GM18505 (cell line): ENCODE measurements around the gene TMEM202.
"Not testable (repeated sequence)": the region's sequence is repeated elsewhere in the genome, so short reads cannot be mapped to it uniquely, and the experiment has no call there.

Source experiments
- ATAC-seq: cut with Tn5 transposase; IDR thresholded peaks from one replicate; pipeline ENCODE4 v1.9.1; 2021; ENCODE audit not compliant: unreplicated experiment
- POLR2A ChIP-seq: IDR thresholded peaks from 4 replicates; pipeline ENCODE4 v1.6.1; 2011; ENCODE audit warnings: borderline replicate concordance; ENCODE audit not compliant: insufficient read depth, insufficient read length; ENCODE audit errors: extremely low read depth

TMEM202 gene

GRCh38 chr15:72420576-72420975 lies 22.5 kb downstream of the TMEM202 start:
- TF ChIP-seq POLR2A = no peak

GRCh38 chr15:72421484-72421883 lies 23.4 kb downstream of the TMEM202 start:
- no peak for TF ChIP-seq POLR2A

More at GRCh38 chr15:72420576-72420975, 22.5 kb downstream of the TMEM202 start:
- ATAC-seq = no peak

GRCh38 chr15:72423256-72423655 lies 25.2 kb downstream of the TMEM202 start:
- no peak for TF ChIP-seq POLR2A
- no peak for ATAC-seq

More at GRCh38 chr15:72421484-72421883, 23.4 kb downstream of the TMEM202 start:
- ATAC-seq = no peak

GRCh38 chr15:72426753-72427152 lies 28.6 kb downstream of the TMEM202 start:
- no peak for TF ChIP-seq POLR2A

GRCh38 chr15:72437650-72438316 lies 39.7 kb downstream of the TMEM202 start:
- ATAC-seq = no peak
- no peak for TF ChIP-seq POLR2A

More at GRCh38 chr15:72426753-72427152, 28.6 kb downstream of the TMEM202 start:
- no peak for ATAC-seq

- not testable (repeated sequence) for ATAC-seq
Measured at GRCh38 chr15:72442848-72443247, 44.7 kb downstream of the TMEM202 start.

GRCh38 chr15:72445426-72445825 lies 47.3 kb downstream of the TMEM202 start:
- no peak for TF ChIP-seq POLR2A
- ATAC-seq = no peak

- no peak for ATAC-seq
- no peak for TF ChIP-seq POLR2A
Measured at GRCh38 chr15:72450805-72451204, 52.7 kb downstream of the TMEM202 start.

- TF ChIP-seq POLR2A = no peak
Measured at GRCh38 chr15:72451224-72451623, 53.1 kb downstream of the TMEM202 start.

GRCh38 chr15:72456684-72457083 lies 58.6 kb downstream of the TMEM202 start:
- no peak for ATAC-seq
- TF ChIP-seq POLR2A = no peak

More at GRCh38 chr15:72451224-72451623, 53.1 kb downstream of the TMEM202 start:
- no peak for ATAC-seq
